ENCODE data around the gene GALNT6.

Gene GALNT6

DNA sequence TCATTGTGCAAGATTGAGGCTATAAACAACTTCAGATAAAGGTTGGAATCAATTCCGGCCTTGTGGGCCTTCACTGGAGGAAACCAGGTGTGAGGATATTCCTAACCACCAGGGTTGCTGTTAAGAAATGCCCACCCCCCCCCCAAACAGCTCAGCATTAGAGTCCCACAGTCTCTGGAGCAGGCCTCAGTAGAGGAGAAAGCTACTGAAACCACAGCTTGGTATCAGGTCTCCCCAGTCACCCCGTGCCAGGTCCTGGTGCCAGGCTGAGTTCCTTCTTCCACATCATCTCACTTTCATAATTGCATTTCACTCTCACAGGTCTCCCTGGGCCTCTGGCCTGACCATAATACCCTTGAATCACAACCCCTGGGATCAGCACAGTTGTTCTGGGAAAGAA lies 12.5 kb downstream of the GALNT6 start:
- H3K27ac ChIP-seq (ENCODE audit: low read depth, low read length, poor library complexity, severe bottlenecking), result no peak overlapping the region

GRCh38 chr12:51377099-51377984 lies 13.9 kb downstream of the GALNT6 start:
- Histone ChIP-seq H3K79me2 (ENCODE audit: insufficient read depth, low read length) (no peaks in the 10 kb centered on the region), H3K27me3 (ENCODE audit: insufficient read depth, low read length) (0 out of 2 replicates have a peak, but pooled peaks cover 3% of the 10 kb centered on the region), H3F3A (ENCODE audit: insufficient read depth, low read length) (no peaks in the 10 kb centered on the region), H3K9me2 (ENCODE audit: low read depth, low read length) (no peaks in the 10 kb centered on the region), H3K9me3 (ENCODE audit: low read length) (no peaks in the 10 kb centered on the region), H2AFZ (ENCODE audit: low read length) (no peak overlapping the region), H3K4me1 (ENCODE audit: insufficient read depth, low read length, severe bottlenecking) (no peaks in the 10 kb centered on the region), H3K4me2 (ENCODE audit: low read length) (no peak overlapping the region), H3K4me3 (ENCODE audit: low read depth, low read length, poor library complexity, severe bottlenecking) (no peak overlapping the region), H3K27ac (ENCODE audit: low read depth, low read length, poor library complexity, severe bottlenecking) (no peak overlapping the region), H3K9ac (ENCODE audit: low read length) (no peak overlapping the region), H3K36me3 (ENCODE audit: insufficient read depth, low read length) (no peaks in the 10 kb centered on the region), H4K20me1 (ENCODE audit: insufficient read depth, low read length) (no peaks in the 10 kb centered on the region)
- TF ChIP-seq, protein P1, sequence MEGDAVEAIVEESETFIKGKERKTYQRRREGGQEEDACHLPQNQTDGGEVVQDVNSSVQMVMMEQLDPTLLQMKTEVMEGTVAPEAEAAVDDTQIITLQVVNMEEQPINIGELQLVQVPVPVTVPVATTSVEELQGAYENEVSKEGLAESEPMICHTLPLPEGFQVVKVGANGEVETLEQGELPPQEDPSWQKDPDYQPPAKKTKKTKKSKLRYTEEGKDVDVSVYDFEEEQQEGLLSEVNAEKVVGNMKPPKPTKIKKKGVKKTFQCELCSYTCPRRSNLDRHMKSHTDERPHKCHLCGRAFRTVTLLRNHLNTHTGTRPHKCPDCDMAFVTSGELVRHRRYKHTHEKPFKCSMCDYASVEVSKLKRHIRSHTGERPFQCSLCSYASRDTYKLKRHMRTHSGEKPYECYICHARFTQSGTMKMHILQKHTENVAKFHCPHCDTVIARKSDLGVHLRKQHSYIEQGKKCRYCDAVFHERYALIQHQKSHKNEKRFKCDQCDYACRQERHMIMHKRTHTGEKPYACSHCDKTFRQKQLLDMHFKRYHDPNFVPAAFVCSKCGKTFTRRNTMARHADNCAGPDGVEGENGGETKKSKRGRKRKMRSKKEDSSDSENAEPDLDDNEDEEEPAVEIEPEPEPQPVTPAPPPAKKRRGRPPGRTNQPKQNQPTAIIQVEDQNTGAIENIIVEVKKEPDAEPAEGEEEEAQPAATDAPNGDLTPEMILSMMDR (IDR thresholded peaks at IDR 0.05; ENCODE audit: low read length), result no peak
- TF ChIP-seq EZH2 (IDR thresholded peaks at IDR 0.05; ENCODE audit: borderline replicate concordance, low read length), result no peak

More for the DNA sequence above, 12.5 kb downstream of the GALNT6 start:
- no peaks in the 10 kb centered on the region for H3K9me2 ChIP-seq (ENCODE audit: low read depth, low read length)
- TF ChIP-seq, protein P1 (IDR thresholded peaks at IDR 0.05; ENCODE audit: low read length), result no peak
- no peak for TF ChIP-seq EZH2 (IDR thresholded peaks at IDR 0.05; ENCODE audit: borderline replicate concordance, low read length)
- H3K36me3 ChIP-seq (ENCODE audit: insufficient read depth, low read length), result no peaks in the 10 kb centered on the region
- no peaks in the 10 kb centered on the region for H3K79me2 ChIP-seq (ENCODE audit: insufficient read depth, low read length)
- 0 out of 2 replicates have a peak, but pooled peaks cover 3% of the 10 kb centered on the region for H3K27me3 ChIP-seq (ENCODE audit: insufficient read depth, low read length)
- H3K9ac ChIP-seq (ENCODE audit: low read length), result no peak overlapping the region
- H3K4me3 ChIP-seq (ENCODE audit: low read depth, low read length, poor library complexity, severe bottlenecking), result no peak overlapping the region
- H3K4me1 ChIP-seq (ENCODE audit: insufficient read depth, low read length, severe bottlenecking), result no peaks in the 10 kb centered on the region
- no peak overlapping the region for H2AFZ ChIP-seq (ENCODE audit: low read length)
- no peaks in the 10 kb centered on the region for H3F3A ChIP-seq (ENCODE audit: insufficient read depth, low read length)
- H4K20me1 ChIP-seq (ENCODE audit: insufficient read depth, low read length), result no peaks in the 10 kb centered on the region
- no peaks in the 10 kb centered on the region for H3K9me3 ChIP-seq (ENCODE audit: low read length)
- H3K4me2 ChIP-seq (ENCODE audit: low read length), result no peak overlapping the region

GRCh38 chr12:51374856-51375255 lies 16.4 kb downstream of the GALNT6 start:
- Histone ChIP-seq H3F3A (ENCODE audit: insufficient read depth, low read length) (no peaks in the 10 kb centered on the region), H3K9ac (ENCODE audit: low read length) (no peak overlapping the region), H3K27me3 (ENCODE audit: insufficient read depth, low read length) (0 out of 2 replicates have a peak, but pooled peaks cover 3% of the 10 kb centered on the region), H3K36me3 (ENCODE audit: insufficient read depth, low read length) (no peaks in the 10 kb centered on the region), H4K20me1 (ENCODE audit: insufficient read depth, low read length) (no peaks in the 10 kb centered on the region), H3K79me2 (ENCODE audit: insufficient read depth, low read length) (no peaks in the 10 kb centered on the region), H3K9me3 (ENCODE audit: low read length) (no peaks in the 10 kb centered on the region), H3K4me1 (ENCODE audit: insufficient read depth, low read length, severe bottlenecking) (no peaks in the 10 kb centered on the region), H3K9me2 (ENCODE audit: low read depth, low read length) (no peaks in the 10 kb centered on the region), H3K4me2 (ENCODE audit: low read length) (no peak overlapping the region), H3K27ac (ENCODE audit: low read depth, low read length, poor library complexity, severe bottlenecking) (no peak overlapping the region), H3K4me3 (ENCODE audit: low read depth, low read length, poor library complexity, severe bottlenecking) (no peak overlapping the region), H2AFZ (ENCODE audit: low read length) (no peak overlapping the region)
- TF ChIP-seq EZH2 (IDR thresholded peaks at IDR 0.05; ENCODE audit: borderline replicate concordance, low read length), result no peak
- TF ChIP-seq, protein P1 (IDR thresholded peaks at IDR 0.05; ENCODE audit: low read length), result no peak

All from OCI-LY1 (cell line).